Rectal smooth muscle tissue (tissue), 1 donor: ENCODE data around the gene RABL2B.

Experiments used
- H3K27ac ChIP-seq: one replicate; pipeline ENCODE4 v1.7.0; 2013; ENCODE audit warnings: low read depth, low read length, inconsistent platforms
- H3K27me3 ChIP-seq: one replicate; pipeline ENCODE4 v1.7.0; 2013; ENCODE audit warnings: low read length; ENCODE audit not compliant: control insufficient read depth, insufficient read depth
- H3K36me3 ChIP-seq: one replicate; pipeline ENCODE4 v1.7.0; 2013; ENCODE audit warnings: low read length; ENCODE audit not compliant: control insufficient read depth, insufficient read depth
- H3K4me1 ChIP-seq: one replicate; pipeline ENCODE4 v1.7.0; 2013; ENCODE audit warnings: low read length; ENCODE audit not compliant: control insufficient read depth, insufficient read depth
- H3K4me3 ChIP-seq: one replicate; pipeline ENCODE4 v1.7.0; 2013; ENCODE audit warnings: low read length
- H3K9ac ChIP-seq: one replicate; pipeline ENCODE4 v1.7.0; 2013; ENCODE audit warnings: low read length

Gene RABL2B

GRCh38 chr22:50734986-50735738, 48.3 kb downstream of the RABL2B start:
- no peak overlapping the region for H3K27ac ChIP-seq
- no peaks in the 10 kb centered on the region for H3K36me3 ChIP-seq
- H3K4me1 ChIP-seq, result no peaks in the 10 kb centered on the region
- no peaks in the 10 kb centered on the region for H3K27me3 ChIP-seq
- no peak overlapping the region for H3K9ac ChIP-seq
- H3K4me3 ChIP-seq, result no peak overlapping the region

GRCh38 chr22:50734343-50734771, 49.1 kb downstream of the RABL2B start:
- Histone ChIP-seq H3K27me3 (no peaks in the 10 kb centered on the region), H3K4me1 (no peaks in the 10 kb centered on the region), H3K4me3 (no peak overlapping the region), H3K36me3 (no peaks in the 10 kb centered on the region), H3K9ac (no peak overlapping the region), H3K27ac (no peak overlapping the region)

GRCh38 chr22:50733521-50734342, 49.7 kb downstream of the RABL2B start:
- Histone ChIP-seq H3K9ac (no peak overlapping the region), H3K36me3 (no peaks in the 10 kb centered on the region), H3K4me3 (no peak overlapping the region), H3K27me3 (no peaks in the 10 kb centered on the region), H3K27ac (no peak overlapping the region), H3K4me1 (no peaks in the 10 kb centered on the region)

- Histone ChIP-seq H3K27me3 (no peaks in the 10 kb centered on the region), H3K4me3 (no peak overlapping the region), H3K36me3 (no peaks in the 10 kb centered on the region), H3K27ac (no peak overlapping the region), H3K9ac (no peak overlapping the region), H3K4me1 (no peaks in the 10 kb centered on the region)
These were observed 50.8 kb downstream of the RABL2B start for GRCh38 chr22:50732681-50733080.

- Histone ChIP-seq H3K36me3 (no peaks in the 10 kb centered on the region), H3K4me1 (no peaks in the 10 kb centered on the region), H3K27ac (no peak overlapping the region), H3K27me3 (no peaks in the 10 kb centered on the region), H3K4me3 (no peak overlapping the region), H3K9ac (no peak overlapping the region)
These were observed 51.4 kb downstream of the RABL2B start for GRCh38 chr22:50731811-50732624.

- Histone ChIP-seq H3K27ac (no peak overlapping the region), H3K4me3 (no peak overlapping the region), H3K36me3 (no peaks in the 10 kb centered on the region), H3K27me3 (no peaks in the 10 kb centered on the region), H3K4me1 (no peaks in the 10 kb centered on the region), H3K9ac (no peak overlapping the region)
These were observed 52.3 kb downstream of the RABL2B start for GRCh38 chr22:50730941-50731661.

- Histone ChIP-seq H3K27me3 (no peaks in the 10 kb centered on the region), H3K4me3 (no peak overlapping the region), H3K36me3 (no peaks in the 10 kb centered on the region), H3K9ac (no peak overlapping the region), H3K27ac (no peak overlapping the region), H3K4me1 (no peaks in the 10 kb centered on the region)
These were observed 53.2 kb downstream of the RABL2B start for GRCh38 chr22:50730013-50730891.

- Histone ChIP-seq H3K36me3 (no peaks in the 10 kb centered on the region), H3K27ac (no peak overlapping the region), H3K27me3 (no peaks in the 10 kb centered on the region), H3K4me3 (no peak overlapping the region), H3K9ac (no peak overlapping the region), H3K4me1 (no peaks in the 10 kb centered on the region)
These were observed 53.9 kb downstream of the RABL2B start for GRCh38 chr22:50729391-50730012.

GRCh38 chr22:50728523-50728931, 54.9 kb downstream of the RABL2B start:
- Histone ChIP-seq H3K9ac (no peak overlapping the region), H3K4me3 (no peak overlapping the region), H3K4me1 (no peaks in the 10 kb centered on the region), H3K36me3 (no peaks in the 10 kb centered on the region), H3K27me3 (no peaks in the 10 kb centered on the region), H3K27ac (no peak overlapping the region)

- Histone ChIP-seq H3K36me3 (no peaks in the 10 kb centered on the region), H3K27ac (no peak overlapping the region), H3K4me3 (no peak overlapping the region), H3K4me1 (no peaks in the 10 kb centered on the region), H3K9ac (no peak overlapping the region), H3K27me3 (no peaks in the 10 kb centered on the region)
These were observed 55.5 kb downstream of the RABL2B start for GRCh38 chr22:50727678-50728522.
